Dermis microvascular lymphatic vessel endothelial cell (primary cell): ENCODE data around the gene STT3A. TPM values are rescaled to one million over a fixed set of nuclear protein-coding genes. Genes with fewer than 3 reads are reported as not detected.
"Not testable (repeated sequence)": the region's sequence is repeated elsewhere in the genome, so short reads cannot be mapped to it uniquely, and the experiment has no call there.

Experiments
- DNase-seq, 2 donors: peaks; one replicate each; pipeline versions ENCODE4 v3.0.0 to v3.0.0-alpha.2; 2010; ENCODE audit warnings: low read depth in 2 of 2
- total RNA-seq: library from RNA; depleted of rRNA; stranded (reverse); fragments of >200 nt; gene quantifications from 2 replicates; pipeline ENCODE4 v1.2.1, GENCODE V29; 2014

Gene STT3A
- 164 and 210 TPM in 2 replicates for total RNA-seq

DNA sequence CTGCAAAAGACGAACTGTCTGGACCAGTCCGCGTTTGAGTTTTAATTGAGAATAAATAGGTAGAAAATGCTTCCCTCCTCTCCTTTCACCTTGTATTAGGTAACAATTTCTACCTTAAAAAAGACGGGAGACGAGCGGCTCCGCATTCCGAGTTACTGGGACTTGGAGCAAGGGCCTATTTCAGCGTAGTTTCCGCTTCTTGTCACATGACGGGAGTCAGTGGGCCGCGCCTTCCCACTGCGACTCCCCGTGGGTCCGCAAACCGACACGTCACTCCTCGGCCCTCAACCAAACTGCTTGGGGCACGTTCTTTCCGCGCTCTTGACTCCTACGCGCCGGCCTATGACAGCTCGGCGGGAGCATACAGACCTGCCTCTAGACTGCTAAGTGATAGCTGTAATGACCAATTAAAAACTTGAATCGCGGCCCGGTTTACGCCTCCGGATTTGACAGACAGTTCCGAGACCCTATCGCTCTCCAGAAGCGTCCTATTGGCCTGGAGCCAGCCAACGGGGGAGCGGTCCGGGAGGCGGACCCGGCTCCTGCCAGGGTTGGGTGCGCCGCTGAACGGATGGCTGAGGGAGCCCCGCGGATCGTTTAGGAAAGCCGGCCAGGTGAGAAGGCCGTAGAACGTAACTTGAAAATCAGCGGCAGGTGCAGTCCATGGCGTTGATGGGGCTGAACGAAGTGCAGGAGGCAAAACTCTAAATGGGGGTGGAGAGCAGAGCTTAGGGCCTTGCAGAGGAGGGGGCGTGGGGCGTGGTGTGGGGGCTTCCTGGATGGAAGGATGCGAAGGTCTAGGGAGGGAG is at the start of gene STT3A:
STT3A (plus strand) TSS at position 548 of the 809 bp plus-strand sequence. CDS start 3,064 bp downstream, outside the sequence.
- peak; percentile 100 for DNase-seq

DNA sequence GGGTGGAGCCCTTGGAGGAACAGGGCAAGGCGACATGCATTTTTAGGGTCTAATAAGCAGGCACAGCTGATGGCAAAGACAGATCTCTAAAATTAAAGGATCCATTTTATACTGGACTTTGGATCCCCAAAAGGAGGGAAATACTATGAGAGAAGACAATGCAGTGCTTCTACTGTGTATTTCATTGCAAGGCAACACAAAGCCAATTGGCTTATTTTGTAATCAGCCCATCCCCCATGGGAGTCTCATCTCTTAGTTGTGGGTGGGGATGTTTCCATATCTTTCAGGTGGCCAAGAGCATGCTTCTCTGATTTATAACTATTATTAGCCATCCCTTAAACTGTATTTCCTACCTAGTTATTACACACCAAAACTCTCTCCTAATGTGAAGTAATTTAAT is 41.9 kb upstream of the STT3A start:
- DNase-seq: no peak

DNA sequence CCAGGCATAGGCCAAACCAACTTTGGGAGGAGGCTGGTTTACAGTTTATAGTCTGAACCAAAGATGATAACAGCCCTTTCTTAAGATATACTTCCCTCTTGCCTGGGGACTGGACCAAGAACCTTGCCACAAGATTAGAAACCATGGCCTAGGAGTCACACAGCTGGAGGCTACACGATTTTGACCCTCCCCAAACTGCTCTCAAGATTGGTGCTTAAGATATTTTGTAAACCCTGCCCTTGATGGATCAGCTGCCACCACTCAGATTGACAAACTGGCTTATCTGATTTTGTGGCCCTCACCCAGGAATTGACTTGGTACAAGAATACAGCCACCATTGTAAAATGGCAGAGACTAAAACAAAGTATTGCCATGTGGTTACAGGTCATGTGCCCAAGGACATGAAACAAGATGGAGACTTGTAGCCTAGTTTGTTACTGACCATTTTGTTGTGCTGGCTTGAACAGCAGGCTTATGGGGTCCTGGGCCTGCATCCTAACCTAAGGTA is 40.8 kb upstream of the STT3A start:
- no peak for DNase-seq

DNA sequence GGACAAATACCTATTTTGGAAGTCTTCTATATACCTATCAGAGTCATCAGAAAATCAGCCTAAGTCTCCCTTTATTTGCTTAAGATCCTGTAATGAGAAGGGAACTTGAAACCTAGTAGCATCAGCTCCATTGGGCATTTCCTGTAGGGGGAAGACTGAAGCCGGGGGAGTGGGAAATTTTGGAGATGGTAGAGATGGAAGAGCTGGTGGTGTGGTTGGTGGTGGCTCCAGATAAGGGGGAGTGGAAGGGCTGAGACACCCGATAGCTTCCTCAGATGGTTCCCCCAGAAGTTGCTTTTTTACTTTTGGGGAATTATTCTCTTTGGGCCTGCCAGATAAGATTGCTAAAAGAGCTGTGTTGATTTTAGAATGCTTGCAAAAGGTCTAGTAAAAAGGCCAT is 39.7 kb upstream of the STT3A start:
- DNase-seq: no peak

DNA sequence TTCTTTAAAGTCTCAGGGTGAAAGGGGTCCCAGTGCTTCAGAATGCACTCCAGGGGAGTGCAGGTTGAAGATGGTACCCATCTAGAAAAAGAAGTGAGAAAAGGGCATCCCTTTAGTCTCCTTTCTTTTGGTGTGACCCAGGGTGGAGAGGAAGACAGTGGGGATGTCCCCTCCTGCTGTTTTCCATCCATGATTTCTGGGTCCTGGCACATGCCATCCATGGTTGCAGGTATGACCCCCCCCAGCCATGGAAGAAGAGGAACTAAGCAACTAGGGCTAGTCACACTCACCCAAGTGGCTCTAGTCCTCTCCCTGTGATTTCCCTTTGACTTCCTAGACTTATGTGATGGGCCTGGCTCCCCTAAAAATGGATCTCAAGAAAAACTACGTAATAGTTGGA is 39.3 kb upstream of the STT3A start:
- no peak for DNase-seq

DNA sequence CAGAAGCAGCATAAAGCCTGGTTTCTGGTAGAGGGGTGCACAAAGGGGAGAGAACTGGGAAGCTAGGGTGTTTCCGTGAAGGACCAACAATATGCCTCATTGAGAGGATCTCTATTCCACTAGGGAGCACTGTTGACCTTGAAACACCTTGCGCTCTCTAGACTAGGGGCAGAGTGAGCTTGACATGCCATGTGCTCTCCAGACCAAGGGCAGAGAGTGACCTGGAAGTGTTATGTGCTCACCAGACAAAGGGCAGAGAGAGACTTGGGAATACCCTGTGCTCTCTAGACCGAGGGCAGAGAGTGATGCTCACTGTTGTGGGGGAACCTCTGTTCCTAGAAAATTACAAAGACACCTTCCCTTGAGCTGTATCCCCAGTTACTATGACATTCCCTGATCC is 38.6 kb upstream of the STT3A start:
- DNase-seq: no peak

DNA sequence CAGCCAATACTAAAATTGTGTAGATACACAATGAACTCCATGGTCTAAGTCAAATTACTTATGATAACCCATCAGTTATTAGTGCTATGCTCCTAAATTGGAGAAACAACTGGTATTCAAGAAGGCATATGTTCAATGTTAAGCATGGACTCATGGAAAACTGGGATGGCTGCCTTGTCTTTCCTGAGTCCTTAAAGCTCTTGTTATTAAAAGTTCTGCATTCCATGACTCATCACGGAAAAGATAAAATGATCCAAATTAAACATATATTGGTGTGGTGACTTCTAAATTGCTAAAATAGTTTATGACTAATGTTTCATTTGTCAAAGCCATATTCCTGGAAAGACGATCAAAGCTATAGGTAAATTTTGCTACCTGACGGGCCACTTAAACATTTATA is 32.8 kb upstream of the STT3A start:
- DNase-seq: no peak

DNA sequence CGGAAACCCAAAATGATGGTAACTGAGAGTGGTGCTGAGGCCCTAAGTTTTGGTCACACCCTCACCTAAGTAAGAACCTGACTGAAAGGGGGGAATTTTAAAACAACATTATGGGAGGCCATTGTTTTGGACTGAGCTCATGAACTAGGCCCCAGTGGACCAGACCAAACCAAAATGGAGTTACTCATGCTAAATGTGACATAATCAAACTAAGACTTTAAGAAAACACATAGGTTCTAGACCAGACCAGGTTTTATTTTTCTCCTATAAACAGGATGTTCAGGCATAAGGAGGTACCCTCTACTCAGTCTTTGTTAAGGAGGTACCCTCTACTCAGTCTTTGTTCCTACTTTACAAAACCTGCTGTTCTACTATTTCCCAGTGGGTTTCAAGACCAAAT is 30.7 kb upstream of the STT3A start:
- DNase-seq: no peak

DNA sequence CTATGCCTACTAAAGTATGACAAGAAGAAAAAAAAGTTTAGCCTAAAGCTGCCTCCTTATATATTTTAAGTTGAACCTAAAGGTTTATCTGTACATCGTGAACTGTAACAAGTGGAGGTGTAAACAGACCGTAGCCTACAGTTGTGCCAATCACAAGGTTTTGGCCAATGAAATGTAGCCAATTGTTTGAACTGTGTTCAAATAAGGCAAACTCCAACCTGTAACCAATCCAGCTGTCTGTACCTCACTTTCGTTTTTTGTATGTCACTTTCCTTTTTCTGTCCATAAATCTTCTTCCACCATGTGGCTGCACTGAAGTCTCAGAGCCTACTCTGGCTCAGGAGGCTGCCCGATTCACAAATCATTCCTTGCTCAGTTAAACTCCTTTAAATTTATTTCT is 30.2 kb upstream of the STT3A start:
- DNase-seq: no peak

DNA sequence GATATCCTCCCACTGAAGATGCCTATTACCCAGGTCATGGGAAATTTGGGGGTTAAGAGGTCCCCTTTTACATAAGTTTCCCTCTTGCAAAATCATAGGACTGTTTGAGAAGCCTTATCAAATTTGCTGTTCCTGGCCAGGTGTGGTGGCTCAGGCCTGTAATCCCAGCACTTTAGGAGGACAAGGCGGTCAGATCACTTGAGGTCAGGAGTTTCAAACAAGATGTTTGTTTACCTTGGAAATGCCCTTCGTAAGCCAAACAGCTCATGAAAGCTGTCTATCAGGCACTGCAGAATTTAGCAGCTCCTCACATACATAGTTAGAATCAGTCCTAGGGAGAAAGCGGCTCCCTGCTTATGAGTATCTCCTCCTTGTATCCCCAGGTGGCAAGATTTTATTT is 28.3 kb upstream of the STT3A start:
- DNase-seq: no peak

DNA sequence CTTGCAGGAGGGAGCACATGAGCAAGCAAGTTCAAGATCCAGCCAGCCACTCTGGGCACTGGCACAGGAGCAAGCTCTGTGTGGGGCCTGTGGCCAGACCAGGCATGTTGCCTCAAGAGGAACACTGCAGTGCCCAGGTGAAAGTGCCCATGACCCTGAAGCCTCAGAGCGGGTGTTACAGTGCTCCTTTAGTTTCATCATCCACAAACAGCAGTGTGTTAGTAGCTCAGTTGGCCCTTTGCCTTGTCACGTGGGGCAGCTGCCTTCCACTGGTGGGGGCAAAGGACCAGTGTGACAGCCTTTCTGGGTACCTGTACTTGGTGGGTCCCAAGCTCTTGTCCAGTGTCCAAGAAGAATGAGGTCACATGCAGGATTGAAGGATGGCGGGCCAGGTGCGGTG is 26.4 kb upstream of the STT3A start:
- no peak for DNase-seq

DNA sequence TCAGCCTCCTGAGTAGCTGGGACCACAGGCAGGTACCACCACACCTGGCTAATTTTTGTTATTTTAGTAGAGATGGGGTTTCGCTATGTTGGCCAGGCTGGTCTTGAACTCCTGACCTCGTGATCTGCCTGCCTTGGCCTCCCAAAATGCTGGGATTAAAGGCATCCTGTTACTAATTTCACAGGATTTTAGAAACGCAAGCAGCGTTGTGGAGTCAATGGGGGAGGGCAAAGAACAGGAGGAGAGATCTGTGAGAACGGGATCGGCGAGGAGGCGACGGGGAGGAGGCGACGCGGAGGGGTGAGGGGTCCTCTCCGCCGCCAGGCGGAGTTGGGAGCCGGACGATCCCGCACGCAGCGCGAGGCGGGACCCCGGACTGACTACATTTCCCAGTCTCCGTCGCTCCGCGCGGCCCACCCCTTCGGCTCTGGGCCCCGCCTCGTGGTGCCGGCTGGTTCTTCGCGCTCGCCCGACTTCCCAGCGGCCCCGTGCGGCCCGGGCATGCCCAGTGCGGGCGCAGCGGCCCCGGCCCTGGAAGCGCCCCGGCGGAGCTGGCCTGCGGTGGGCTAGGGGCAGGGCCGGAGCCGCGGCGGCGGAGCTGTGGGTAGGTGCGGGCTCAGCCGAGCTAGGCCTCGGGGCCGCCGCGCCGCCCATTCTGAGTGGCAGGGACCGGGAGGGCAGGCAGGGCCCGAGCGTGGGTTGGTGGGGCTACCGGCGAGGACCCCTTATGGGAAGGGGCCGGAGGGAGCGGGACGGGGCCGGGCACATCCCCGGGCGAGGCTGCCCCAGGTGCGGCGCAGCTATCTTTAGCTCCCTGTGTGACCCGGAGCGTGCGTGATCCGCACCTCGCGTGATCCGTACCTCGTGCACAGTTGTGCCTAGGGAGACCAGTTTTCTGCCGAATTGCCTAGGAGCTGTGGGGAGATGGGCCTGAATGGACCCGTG is 23.4 kb upstream of the STT3A start, which contains the start of gene EI24:
EI24 (plus strand) TSS at position 508 of the 945 bp plus-strand sequence. CDS start 3,051 bp downstream, outside the sequence.
- peak; percentile 83 to 94 for DNase-seq

DNA sequence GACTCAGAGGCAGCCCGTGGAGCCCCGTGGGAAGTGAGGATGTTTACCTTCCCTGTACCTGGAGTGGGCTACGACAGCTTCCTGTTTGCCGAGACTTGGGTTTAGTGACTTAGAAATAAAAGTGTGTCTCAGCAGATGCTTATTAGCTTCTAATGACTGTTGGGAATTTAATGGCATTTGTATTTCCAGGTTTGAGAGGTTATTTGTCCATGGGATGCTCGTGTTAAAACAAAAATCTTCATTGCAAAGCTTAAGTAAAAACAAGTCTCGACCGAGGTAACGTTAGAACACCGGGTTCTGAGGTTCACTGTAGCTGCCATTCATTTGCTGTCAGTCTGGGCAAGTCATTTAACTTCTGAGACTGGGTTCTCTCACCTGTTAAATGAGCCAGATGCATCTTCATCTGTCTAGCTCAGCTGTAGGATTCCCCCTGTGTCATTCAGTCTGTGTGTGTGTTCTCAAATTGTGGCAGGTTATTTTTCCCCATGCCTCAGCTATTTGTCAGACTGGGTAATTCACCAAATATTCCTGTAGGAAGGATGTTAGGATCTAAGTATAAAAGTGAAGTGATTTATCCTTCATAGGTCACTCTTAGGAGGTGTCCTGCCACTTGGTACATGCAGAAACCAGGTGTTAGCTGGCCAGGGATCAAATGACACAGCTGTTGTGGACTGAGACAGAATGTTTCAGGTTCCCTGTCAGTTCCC is 22.6 kb upstream of the STT3A start:
- DNase-seq: peak in 1 of 2 donors; percentile 8

DNA sequence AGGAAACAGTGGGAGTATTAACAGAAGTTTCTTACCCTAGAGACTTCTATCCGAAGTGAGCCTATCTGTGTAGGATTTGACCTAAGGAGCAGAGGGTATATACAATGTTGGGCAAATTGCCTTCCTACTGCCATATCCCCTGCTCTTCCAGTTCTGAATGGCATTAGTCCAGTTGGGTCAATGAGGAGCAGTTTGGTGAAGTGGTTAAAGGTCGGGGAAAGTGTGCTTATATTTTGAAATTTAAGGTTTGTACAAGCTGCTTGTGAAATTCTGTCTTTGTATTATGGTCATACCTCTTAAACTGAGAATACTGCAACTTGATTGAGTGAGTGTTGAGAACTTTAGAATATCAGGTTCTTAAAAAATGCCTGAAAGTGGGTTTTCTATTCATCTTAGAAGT is 21.7 kb upstream of the STT3A start:
- no peak for DNase-seq

DNA sequence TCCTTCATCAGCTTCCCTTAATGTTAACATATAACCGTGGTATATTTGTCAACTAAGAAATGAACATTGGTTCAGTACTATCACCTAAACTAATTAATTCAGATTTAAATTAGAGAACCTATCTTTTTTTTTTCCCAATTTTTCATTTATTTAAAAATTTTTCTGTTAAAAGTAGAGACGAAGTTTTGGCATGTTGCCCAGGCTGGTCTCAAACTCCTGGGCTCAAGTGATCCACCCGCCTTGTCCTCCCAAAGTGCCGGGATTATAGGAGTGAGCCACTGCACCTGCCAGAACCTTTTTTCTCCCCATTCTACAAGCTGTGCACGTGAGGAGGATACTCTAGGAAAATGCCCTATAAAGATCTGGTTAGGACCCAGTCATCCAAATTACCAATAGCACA is 19.7 kb upstream of the STT3A start:
- no peak for DNase-seq

DNA sequence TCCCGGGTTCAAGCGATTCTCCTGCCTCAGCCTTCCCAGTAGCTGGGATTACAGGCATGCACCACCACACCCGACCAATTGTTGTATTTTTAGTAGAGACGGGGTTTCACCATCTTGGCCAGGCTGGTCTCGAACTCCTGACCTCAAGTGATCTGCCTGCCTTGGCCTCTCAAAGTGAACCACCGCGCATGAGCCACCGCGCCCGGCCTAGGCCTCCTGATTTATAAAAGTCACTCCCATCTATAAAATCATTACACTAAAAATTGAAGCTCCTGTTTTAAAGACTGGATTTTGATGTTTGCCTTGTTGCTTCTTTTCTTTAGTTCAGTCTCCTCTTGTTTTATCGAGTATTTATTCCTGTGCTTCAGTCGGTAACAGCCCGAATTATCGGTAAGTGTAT is 15.5 kb upstream of the STT3A start:
- DNase-seq: not testable (repeated sequence)

DNA sequence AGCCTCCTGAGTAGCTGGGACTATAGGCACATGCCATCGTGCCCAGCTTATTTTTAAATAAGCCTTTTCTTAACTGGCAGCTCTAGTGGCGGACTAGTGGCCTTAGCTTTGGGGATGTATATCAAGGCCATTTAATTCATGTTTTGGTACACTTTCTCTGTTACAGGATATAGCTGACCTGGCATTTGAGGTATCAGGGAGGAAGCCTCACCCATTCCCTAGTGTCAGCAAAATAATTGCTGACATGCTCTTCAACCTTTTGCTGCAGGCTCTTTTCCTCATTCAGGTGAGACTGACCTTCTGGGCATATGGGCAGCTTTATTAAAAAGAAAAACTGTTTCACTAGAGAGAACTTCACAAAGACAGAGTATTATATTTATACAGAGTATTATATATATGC is 13.9 kb upstream of the STT3A start:
- DNase-seq: no peak

DNA sequence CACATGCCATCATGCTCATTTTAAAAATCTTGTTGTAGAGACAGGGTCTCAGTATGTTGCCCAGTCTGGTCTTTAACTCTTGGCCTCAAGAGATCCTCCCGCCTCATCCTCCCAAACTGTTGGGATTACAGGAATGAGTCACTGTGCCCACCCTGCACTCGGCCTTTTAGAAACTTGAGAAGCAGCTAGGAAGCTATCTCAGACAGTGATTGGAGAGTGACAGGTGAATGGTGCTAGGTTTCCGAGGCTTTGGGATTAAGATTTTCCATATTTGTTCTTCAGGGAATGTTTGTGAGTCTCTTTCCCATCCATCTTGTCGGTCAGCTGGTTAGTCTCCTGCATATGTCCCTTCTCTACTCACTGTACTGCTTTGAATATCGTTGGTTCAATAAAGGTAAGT is 12.8 kb upstream of the STT3A start:
- no peak for DNase-seq

DNA sequence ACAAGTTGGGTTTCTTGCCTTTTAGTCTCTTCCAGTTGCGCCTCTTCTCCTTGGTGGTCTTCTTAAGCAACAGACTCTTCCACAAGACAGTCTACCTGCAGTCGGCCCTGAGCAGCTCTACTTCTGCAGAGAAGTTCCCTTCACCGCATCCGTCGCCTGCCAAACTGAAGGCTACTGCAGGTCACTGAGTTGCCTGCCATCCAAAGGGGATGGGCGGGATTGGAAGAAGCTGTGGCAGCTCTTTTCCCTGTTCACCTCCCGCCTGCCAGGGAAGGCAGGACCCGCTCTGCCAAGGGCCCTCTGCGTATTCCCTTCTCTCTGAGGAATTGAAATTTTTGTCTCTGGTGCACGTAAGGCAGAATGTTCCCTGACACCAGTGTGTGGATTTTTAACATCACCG is 9.2 kb upstream of the STT3A start:
- no peak for DNase-seq

DNA sequence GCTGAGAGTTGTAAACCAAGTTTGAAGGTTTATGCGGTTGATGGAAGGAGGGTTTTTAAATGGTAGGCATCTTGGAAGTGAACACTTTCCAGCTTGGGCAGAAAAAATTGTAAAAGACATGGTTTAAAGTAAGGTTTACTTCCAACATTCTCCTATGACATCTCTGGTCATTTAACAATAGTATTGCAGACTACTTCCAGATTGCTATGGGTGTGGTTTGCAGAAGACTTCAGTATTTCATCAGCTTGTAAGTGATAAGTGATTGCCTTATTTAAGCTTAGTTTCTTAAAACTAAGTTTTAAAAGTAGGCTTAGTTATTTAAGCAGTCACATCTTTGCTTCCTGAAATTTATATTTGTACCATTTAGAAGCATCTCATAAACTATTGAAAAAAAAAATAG is 7.2 kb upstream of the STT3A start:
- no peak for DNase-seq

DNA sequence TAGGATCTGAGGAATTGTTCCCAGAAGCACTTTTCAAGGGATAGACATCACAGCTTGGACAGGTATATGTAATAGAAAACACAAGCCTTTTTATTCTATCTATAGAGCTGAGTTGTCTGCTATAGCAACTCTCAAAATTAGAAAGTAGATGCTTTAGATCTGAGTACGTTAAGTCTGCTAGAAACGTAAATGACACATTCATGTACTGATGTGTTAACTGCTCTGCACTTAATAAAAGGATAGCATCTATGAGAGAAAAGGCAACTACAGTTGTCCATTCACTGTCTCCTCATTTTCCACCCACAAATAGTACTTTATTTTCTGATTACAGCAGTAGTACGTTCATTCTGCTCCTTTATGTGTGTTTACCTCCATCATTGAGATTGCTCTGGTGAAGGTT is 6.0 kb upstream of the STT3A start:
- no peak for DNase-seq

DNA sequence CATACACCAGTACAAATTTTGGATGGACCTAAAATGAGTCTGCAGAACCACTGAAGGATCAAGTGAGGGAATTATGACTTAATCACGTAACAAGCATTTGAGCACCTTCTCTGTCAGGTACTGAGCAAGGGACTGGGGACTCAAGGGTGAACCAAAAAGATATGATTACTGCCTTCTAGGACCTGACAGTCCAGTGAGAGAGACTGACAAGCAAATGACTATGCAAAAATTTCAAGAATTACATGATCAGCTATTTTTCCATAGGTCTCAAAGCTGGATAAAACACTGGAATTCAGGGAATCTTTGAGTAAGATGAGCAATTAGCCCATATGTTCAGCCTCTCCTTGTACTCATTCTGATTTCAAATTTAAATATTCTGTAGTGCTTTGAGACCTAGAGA is 5.2 kb upstream of the STT3A start:
- no peak for DNase-seq
